Measurements from ENCODE around the gene SESTD1. TPM values are rescaled to one million over a fixed set of nuclear protein-coding genes. Genes with fewer than 3 reads are reported as not detected.

The SESTD1 gene
- polyA plus RNA-seq, result 10 to 100 TPM in 2 of 3 donors, 1 to 10 TPM in 1; 6.9 to 62.5 (median 52.3) TPM

GRCh38 chr2:179264368-179265081 is at the start of gene SESTD1:
TSS of gene SESTD1 (minus strand) at chr2:179264832. CDS start at chr2:179191841, 72,991 bp downstream.
- H3K27ac ChIP-seq (ENCODE audit: low read depth, low read length), result no peak within 1 kb of the TSS
- 0% methylated on average over 57 to 89 of the region's 96 CpGs for WGBS, 3 donors

GRCh38 chr2:179313057-179313456 is 48.4 kb upstream of the SESTD1 start:
- H3K27ac ChIP-seq (ENCODE audit: low read depth, low read length), result no peak overlapping the region

- WGBS, 3 donors, result 52 to 67% (median 62%) methylated on average over 1 of the region's 1 CpG
- H3K27ac ChIP-seq (ENCODE audit: low read depth, low read length), result no peak overlapping the region
Observed at GRCh38 chr2:179311101-179311500, 46.5 kb upstream of the SESTD1 start.

GRCh38 chr2:179307616-179308371 is 43.2 kb upstream of the SESTD1 start:
- 52 to 74% (median 66%) methylated on average over 5 of the region's 5 CpGs for WGBS, 3 donors
- H3K27ac ChIP-seq (ENCODE audit: low read depth, low read length), result no peak overlapping the region

GRCh38 chr2:179305125-179305524 is 40.5 kb upstream of the SESTD1 start:
- 90 to 96% (median 94%) methylated on average over 3 of the region's 3 CpGs for WGBS, 3 donors
- H3K27ac ChIP-seq (ENCODE audit: low read depth, low read length), result no peak overlapping the region

GRCh38 chr2:179304424-179304823 is 39.8 kb upstream of the SESTD1 start:
- 71 to 77% (median 73%) methylated on average over 2 of the region's 2 CpGs for WGBS, 3 donors
- no peak overlapping the region for H3K27ac ChIP-seq (ENCODE audit: low read depth, low read length)

GRCh38 chr2:179302764-179303571 is 38.3 kb upstream of the SESTD1 start:
- H3K27ac ChIP-seq (ENCODE audit: low read depth, low read length), result no peak overlapping the region
- 77 to 85% (median 79%) methylated on average over 6 of the region's 6 CpGs for WGBS, 3 donors

- no peak overlapping the region for H3K27ac ChIP-seq (ENCODE audit: low read depth, low read length)
- WGBS, 3 donors, result 80 to 88% (median 84%) methylated on average over 4 of the region's 4 CpGs
Observed at GRCh38 chr2:179302149-179302548, 37.5 kb upstream of the SESTD1 start.

- no peak overlapping the region for H3K27ac ChIP-seq (ENCODE audit: low read depth, low read length)
- 88 to 92% (median 91%) methylated on average over 5 of the region's 5 CpGs for whole genome bisulfite sequencing, 3 donors
Observed at GRCh38 chr2:179298666-179299065, 34.0 kb upstream of the SESTD1 start.

- 77 to 88% (median 84%) methylated on average over 2 of the region's 2 CpGs for WGBS, 3 donors
- H3K27ac ChIP-seq (ENCODE audit: low read depth, low read length), result no peak overlapping the region
Observed at GRCh38 chr2:179297927-179298326, 33.3 kb upstream of the SESTD1 start.

- H3K27ac ChIP-seq (ENCODE audit: low read depth, low read length), result no peak overlapping the region
- WGBS, 3 donors, result 95 to 98% (median 98%) methylated on average over 1 of the region's 1 CpG
Observed at GRCh38 chr2:179290329-179290728, 25.7 kb upstream of the SESTD1 start.

GRCh38 chr2:179285060-179285459 is 20.4 kb upstream of the SESTD1 start:
- no peak overlapping the region for H3K27ac ChIP-seq (ENCODE audit: low read depth, low read length)

- WGBS, 3 donors, result 90 to 93% (median 91%) methylated on average over 3 of the region's 3 CpGs
Observed at GRCh38 chr2:179277429-179278196, 13.0 kb upstream of the SESTD1 start.

GRCh38 chr2:179275253-179276012 is 10.8 kb upstream of the SESTD1 start:
- no peak overlapping the region for H3K27ac ChIP-seq (ENCODE audit: low read depth, low read length)
- 70 to 84% (median 78%) methylated on average over 4 of the region's 4 CpGs for WGBS, 3 donors

More at GRCh38 chr2:179277429-179278196, 13.0 kb upstream of the SESTD1 start:
- H3K27ac ChIP-seq (ENCODE audit: low read depth, low read length), result no peak overlapping the region

GRCh38 chr2:179274749-179275148 is 10.1 kb upstream of the SESTD1 start:
- 57 to 84% (median 66%) methylated on average over 2 of the region's 2 CpGs for WGBS, 3 donors
- H3K27ac ChIP-seq (ENCODE audit: low read depth, low read length), result no peak overlapping the region

GRCh38 chr2:179273461-179273962 is 8.9 kb upstream of the SESTD1 start:
- WGBS, 3 donors, result 76 to 88% (median 82%) methylated on average over 6 of the region's 6 CpGs
- H3K27ac ChIP-seq (ENCODE audit: low read depth, low read length), result no peak overlapping the region

- WGBS, 3 donors, result 46 to 70% (median 54%) methylated on average over 5 of the region's 5 CpGs
- no peak overlapping the region for H3K27ac ChIP-seq (ENCODE audit: low read depth, low read length)
Observed at GRCh38 chr2:179272406-179273192, 8.0 kb upstream of the SESTD1 start.

Measured in adipose tissue (tissue), 3 donors.